Astrocyte (in vitro differentiated cells and primary cell): ENCODE data around the gene CLPX.

Source experiments
- EZH2 ChIP-seq: IDR thresholded peaks from 2 replicates; pipeline ENCODE4 v1.6.1; 2012; ENCODE audit warnings: mild to moderate bottlenecking, low read length, inconsistent platforms; ENCODE audit not compliant: insufficient read depth
- TF ChIP-seq, protein P1 (sequence below): IDR thresholded peaks from 2 replicates; pipeline ENCODE4 v1.5.1; 2011; ENCODE audit warnings: low read depth, mild to moderate bottlenecking, inconsistent platforms, low read length, moderate library complexity; ENCODE audit not compliant: insufficient read depth

DNA sequence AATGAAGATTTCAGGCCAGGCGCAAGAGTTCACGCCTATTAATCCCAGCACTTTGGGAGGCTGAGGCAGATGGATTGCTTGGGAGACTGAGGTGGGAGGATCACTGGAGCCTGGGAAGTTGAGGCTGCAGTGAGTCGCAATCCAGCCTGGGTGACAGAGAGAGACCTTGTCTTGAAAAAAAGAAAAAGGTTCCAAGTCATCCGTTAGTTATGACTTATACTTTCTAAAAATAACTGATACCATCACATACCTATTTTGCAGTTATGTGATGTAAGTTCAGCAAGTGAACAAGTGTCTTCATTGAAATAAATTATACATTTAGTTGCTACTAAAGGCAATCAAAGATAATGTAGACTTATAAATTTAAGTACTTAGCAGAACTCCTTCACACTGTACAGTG lies 22.1 kb downstream of the CLPX start:
- TF ChIP-seq, protein P1, sequence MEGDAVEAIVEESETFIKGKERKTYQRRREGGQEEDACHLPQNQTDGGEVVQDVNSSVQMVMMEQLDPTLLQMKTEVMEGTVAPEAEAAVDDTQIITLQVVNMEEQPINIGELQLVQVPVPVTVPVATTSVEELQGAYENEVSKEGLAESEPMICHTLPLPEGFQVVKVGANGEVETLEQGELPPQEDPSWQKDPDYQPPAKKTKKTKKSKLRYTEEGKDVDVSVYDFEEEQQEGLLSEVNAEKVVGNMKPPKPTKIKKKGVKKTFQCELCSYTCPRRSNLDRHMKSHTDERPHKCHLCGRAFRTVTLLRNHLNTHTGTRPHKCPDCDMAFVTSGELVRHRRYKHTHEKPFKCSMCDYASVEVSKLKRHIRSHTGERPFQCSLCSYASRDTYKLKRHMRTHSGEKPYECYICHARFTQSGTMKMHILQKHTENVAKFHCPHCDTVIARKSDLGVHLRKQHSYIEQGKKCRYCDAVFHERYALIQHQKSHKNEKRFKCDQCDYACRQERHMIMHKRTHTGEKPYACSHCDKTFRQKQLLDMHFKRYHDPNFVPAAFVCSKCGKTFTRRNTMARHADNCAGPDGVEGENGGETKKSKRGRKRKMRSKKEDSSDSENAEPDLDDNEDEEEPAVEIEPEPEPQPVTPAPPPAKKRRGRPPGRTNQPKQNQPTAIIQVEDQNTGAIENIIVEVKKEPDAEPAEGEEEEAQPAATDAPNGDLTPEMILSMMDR, result no peak
- TF ChIP-seq EZH2, result no peak
